HG03521 (cell line): ENCODE data around the gene TTC16.

Experiments
- ATAC-seq: cut with Tn5 transposase; IDR thresholded peaks from one replicate; pipeline ENCODE4 v1.9.1; 2021; ENCODE audit warnings: mild to moderate bottlenecking, moderate library complexity; ENCODE audit not compliant: unreplicated experiment

Gene TTC16

GRCh38 chr9:127715470-127716337 is at the start of gene TTC16, which contains the start of gene PTRH1:
TSS of gene TTC16 (plus strand) at chr9:127716079. CDS start at chr9:127716146, 67 bp downstream.
TSS of gene PTRH1 (minus strand) at chr9:127715663. CDS start at chr9:127715639, 24 bp downstream.
- ATAC-seq = peak; percentile 82

- no peak for ATAC-seq
These were observed 48.6 kb upstream of the TTC16 start for GRCh38 chr9:127667127-127667844.

- ATAC-seq = no peak
These were observed 48.0 kb upstream of the TTC16 start for GRCh38 chr9:127667906-127668305.

GRCh38 chr9:127673234-127673633 is 42.6 kb upstream of the TTC16 start:
- no peak for ATAC-seq

- ATAC-seq = no peak
These were observed 39.2 kb upstream of the TTC16 start for GRCh38 chr9:127676638-127677037.

- ATAC-seq = no peak
These were observed 36.4 kb upstream of the TTC16 start for GRCh38 chr9:127679506-127679905.

GRCh38 chr9:127680226-127680625 is 35.7 kb upstream of the TTC16 start:
- no peak for ATAC-seq

- ATAC-seq = no peak
These were observed 35.0 kb upstream of the TTC16 start for GRCh38 chr9:127680846-127681245.

GRCh38 chr9:127682351-127683136 is 33.3 kb upstream of the TTC16 start:
- no peak for ATAC-seq

- ATAC-seq = no peak
These were observed 32.2 kb upstream of the TTC16 start for GRCh38 chr9:127683723-127684122.

GRCh38 chr9:127684576-127684975 is 31.3 kb upstream of the TTC16 start:
- no peak for ATAC-seq

- no peak for ATAC-seq
These were observed 29.2 kb upstream of the TTC16 start for GRCh38 chr9:127686461-127687393.

- ATAC-seq = no peak
These were observed 26.4 kb upstream of the TTC16 start for GRCh38 chr9:127689329-127690000.

- ATAC-seq = no peak
These were observed 25.1 kb upstream of the TTC16 start for GRCh38 chr9:127690735-127691134.

GRCh38 chr9:127692071-127692470 is 23.8 kb upstream of the TTC16 start:
- ATAC-seq = no peak

GRCh38 chr9:127693143-127693542 is 22.7 kb upstream of the TTC16 start:
- ATAC-seq = no peak

GRCh38 chr9:127693697-127694096 is 22.2 kb upstream of the TTC16 start:
- ATAC-seq = no peak

GRCh38 chr9:127694890-127695720 is 20.8 kb upstream of the TTC16 start:
- ATAC-seq = no peak

GRCh38 chr9:127697575-127697974 is 18.3 kb upstream of the TTC16 start:
- no peak for ATAC-seq
